SHP77 (cell line): ENCODE results near the gene BMPR1A.
"Not testable (repeated sequence)": the region's sequence is repeated elsewhere in the genome, so short reads cannot be mapped to it uniquely, and the experiment has no call there.

Experiments
- DNase-seq, 2 experiments: peaks; one replicate each; lab custom pipeline; 2025; lab: John Stamatoyannopoulos, UW

BMPR1A gene

GRCh38 chr10:86969421-86970041 is 213.1 kb downstream of the BMPR1A start:
- DNase-seq: no peak

DNA sequence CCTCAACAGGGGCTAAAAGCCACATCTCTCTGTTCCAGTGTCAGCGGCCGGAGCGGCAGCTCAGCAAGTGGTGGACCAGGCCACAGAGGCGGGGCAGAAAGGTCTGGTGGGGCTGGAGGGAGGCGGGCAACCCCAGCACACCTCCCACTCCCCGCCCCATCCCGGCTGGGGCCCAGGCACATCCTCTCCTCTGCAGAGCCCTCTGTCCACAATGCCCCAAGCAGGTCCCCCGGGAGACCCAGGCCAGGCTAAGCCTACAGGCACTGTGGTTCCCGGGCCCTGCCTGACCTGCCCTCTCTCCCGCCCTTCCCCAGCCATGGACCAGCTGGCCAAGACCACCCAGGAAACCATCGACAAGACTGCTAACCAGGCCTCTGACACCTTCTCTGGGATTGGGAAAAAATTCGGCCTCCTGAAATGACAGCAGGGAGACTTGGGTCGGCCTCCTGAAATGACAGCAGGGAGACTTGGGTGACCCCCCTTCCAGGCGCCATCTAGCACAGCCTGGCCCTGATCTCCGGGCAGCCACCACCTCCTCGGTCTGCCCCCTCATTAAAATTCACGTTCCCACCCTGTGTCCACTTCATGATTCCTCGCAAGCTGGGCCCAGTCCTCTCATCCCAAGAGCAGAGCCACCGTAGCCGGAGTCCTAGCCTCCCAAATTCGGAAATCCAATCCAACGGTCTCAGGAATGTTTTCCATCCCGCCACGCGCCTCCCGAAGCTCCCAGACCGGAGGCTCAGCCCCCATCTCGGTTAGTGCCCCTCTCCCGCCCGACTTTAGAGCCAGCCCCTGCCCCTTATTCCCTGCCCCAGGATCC is 214.0 kb downstream of the BMPR1A start:
- no peak for DNase-seq

GRCh38 chr10:86970982-86971231 is 214.5 kb downstream of the BMPR1A start:
- no peak for DNase-seq

DNA sequence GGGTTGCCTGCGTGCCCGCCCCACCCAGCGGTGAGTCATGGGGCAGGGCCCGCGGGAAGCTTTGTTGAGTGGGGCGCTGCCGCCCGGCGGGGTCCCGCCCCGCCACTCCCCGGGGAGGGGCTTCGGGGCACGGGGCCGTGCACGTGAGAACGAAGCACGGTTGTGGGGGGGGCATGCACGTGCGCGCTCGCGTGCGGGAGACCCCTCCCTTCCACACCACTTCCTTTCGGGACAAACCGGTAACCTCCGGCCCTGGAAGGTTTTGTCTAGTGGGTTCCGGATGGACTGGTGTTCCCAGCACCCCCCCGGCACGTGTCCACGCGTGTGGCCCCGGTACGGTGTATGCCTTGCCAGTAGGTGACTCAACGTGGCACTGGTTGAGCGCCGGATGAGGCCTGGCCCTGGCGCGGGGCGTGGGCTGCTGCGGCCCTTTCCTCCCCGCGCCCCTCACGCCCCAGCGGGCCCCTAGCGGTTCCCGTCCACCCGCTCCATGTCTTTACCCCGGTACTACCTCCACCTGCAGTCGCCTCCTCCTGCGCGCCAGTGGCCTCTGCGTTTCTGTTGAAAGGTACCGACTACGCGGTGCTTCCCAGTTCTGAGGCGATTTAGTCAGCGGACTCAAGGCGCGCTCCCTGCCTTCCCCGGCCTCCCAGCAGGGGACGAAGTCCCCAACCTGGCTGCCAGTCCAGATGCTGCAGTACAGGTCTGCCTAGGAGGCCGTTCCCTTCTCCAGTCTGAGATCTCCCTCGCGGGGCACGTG is 215.0 kb downstream of the BMPR1A start:
- no peak for DNase-seq

DNA sequence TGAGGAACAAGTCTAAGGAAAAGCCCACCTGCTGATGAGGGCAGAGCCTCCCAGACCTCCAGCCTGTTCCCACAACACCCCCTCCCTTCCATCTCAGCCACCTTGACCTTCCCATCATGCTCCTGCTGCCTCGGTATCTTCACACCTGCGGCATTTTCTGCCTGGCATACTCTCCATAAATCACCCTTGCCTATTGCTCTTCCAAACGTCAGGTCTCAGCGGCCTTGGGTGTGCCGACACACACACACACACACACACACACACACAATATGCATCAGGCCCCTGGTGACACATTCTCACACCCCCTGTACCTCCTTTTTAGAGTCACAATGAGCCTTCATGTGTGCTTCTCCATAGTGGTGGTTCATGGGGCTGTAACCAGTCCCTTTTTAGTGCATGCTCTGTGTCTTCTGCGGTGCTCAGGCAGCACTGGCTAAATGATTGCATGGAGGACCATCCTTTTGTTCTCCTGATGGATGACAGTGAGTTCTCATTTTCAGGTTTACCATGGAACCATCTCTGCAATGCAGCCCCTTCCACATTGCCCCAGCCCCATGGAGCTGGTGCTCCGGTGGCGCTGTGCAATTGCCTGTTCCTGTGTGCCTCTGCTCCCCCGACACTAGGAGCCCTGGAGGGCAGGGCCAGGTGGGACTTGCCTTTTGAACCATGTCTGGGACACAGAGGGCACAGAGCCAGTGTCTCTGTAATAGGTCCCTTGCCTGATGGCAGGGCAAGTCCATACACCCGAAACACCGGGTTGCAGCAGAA is 216.4 kb downstream of the BMPR1A start:
- DNase-seq: no peak

- DNase-seq: no peak
These were observed 218.1 kb downstream of the BMPR1A start for GRCh38 chr10:86974484-86974883.

GRCh38 chr10:86976362-86977056 is 220.1 kb downstream of the BMPR1A start:
- DNase-seq: no peak

GRCh38 chr10:86978457-86978856 is 222.0 kb downstream of the BMPR1A start:
- not testable (repeated sequence) for DNase-seq

- DNase-seq: no peak
These were observed 222.9 kb downstream of the BMPR1A start for GRCh38 chr10:86979296-86979818.

- no peak for DNase-seq
These were observed 223.6 kb downstream of the BMPR1A start for GRCh38 chr10:86979977-86980448.

DNA sequence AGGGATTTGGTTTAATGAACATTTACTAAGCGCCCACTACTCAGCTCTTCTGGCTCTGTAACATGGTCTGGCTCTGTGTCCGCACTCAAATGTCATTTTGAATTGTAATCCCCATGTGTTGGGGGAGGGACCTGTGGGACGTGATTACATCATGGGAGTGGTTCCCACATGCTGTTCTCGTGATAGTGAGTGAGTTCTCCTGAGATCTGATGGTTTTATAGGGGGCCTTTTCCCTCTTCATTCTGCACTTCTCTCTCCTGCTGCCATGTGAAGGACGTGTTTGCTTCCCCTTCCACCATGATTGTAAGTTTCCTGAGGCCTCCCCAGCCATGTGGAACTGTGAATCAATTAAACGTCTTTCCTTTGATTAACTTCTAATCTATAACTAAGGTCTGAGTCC is 224.6 kb downstream of the BMPR1A start:
- not testable (repeated sequence) for DNase-seq

DNA sequence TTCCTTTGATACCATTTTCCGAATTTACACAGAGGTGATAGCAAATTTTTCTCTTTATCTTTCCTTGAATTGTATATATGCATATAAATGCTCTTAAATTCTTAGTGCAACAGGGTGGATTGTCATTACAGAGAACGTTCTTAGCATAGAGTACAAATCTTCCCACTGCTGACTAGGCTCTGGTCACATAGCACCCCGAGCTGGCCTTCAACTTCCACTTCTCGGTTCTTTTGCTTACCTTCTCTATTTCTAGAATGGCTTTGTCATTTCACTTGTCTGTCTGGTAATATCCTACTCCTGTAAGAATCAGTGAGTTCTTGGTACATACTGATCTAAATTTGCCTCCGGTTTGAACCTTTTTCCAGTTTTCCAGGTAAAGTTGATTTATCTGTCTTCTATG is 225.3 kb downstream of the BMPR1A start:
- DNase-seq: no peak
